ENCODE results near the gene SERPINB6.
"Not testable (repeated sequence)": the region's sequence is repeated elsewhere in the genome, so short reads cannot be mapped to it uniquely, and the experiment has no call there.

Gene SERPINB6

GRCh38 chr6:2953098-2953497 is 18.3 kb downstream of the SERPINB6 start:
- DNase-seq, result no peak

- no peak for DNase-seq
These were observed 18.7 kb downstream of the SERPINB6 start for GRCh38 chr6:2952557-2953095.

- no peak for DNase-seq
These were observed 19.6 kb downstream of the SERPINB6 start for GRCh38 chr6:2951728-2952127.

DNA sequence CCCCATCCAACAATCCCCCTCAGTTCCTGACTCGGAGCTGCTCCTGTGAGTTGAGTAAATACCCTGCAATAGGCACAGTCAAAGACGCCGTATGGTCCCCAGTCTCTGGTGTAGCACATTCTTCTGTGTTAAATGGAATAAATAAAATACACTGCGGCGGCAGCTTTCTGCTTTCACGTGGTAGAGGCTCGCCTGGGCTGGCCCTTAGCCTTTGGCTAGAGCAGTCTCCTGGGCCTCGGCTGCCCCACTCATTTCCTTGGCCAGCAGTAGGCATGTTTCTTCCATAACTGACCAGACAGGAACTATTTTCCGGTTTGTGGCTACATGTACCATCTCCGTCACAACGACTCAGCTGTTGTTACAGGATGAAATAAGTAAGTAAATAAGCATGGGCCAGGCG is 20.7 kb downstream of the SERPINB6 start:
- no peak for DNase-seq

DNA sequence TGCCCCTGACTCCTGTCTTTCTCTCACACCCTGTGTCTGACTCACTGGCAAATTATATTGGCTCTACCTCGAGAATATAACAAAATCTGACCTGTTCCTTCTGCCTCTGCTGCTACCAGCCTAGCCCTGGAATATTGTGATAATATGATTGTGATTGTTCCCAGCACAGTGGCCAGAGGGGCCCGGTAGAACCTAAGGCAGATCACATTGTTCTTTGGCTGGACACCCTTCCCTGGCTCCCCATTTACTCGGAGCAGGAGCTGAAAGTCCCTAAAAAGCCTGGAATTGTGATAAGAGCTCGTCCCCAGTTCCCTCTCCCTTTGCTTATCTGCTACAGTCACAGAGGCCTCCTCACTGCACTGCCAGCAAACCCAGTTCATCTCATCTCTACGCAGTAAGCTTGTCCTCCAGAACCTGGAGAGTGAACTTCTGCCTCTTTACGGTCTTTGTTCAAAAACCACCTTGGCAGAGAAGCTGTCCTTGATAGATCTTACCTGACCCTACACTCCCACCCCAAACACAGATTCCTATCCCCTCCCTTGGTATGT is 21.8 kb downstream of the SERPINB6 start:
- DNase-seq, result no peak

DNA sequence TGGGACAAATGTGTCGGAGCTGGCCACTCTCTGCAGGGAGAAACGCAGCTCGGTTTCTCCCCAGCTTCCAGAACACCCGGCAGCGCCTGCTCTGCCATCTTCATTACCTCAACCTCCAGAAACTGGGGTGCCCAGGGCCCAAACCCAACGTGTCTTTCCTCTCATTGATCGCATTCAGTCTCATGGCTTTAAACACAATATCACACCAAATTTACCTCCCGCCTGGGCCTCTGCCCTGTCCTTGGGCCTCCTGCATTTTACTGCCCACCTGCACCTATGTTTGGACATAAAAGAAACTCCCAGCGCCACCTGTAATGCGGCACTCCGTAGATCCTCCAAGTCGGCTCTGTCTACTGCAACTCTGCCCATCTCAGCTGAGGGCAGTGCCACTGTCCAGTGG is 22.2 kb downstream of the SERPINB6 start:
- no peak for DNase-seq

DNA sequence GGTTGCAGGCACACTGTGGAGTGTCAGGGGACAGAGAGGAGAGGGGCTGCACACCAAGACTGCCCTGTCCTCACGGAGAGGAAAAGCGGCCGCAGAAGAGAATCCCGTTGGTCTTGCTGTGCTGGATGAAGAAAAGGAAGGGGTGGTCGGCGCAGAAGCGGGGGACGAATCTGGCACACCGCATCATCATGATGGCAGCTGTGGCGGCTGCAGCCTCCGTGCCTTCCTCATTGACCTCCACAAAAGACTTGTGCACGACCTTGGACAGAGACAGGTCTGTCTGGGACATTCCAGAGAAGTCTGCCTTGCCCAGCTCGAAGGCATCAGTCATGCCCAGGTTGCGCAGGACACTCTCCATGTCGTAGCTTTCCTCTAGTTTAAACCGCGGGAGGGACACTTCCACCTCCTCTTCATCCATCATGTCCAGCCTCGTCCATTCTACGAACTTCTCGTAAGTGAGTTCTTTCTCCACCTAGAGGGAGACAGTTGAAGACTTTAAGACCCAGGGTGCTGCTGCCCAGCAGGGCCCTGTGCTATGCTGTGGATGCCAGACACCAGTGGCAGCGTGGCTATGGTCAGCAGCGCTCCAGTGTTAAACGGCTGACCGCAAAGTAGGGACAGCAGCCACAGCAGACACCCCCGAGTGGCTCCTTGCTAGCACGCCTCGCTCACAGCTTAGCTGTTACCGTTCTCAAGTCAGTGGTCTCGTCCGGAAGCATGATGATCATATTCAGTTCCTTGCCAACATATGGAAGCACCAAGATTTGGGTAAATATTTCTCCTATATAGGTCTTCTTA is 22.9 kb downstream of the SERPINB6 start:
- DNase-seq, result no peak

- DNase-seq, result no peak
These were observed 23.9 kb downstream of the SERPINB6 start for GRCh38 chr6:2947445-2947844.

DNA sequence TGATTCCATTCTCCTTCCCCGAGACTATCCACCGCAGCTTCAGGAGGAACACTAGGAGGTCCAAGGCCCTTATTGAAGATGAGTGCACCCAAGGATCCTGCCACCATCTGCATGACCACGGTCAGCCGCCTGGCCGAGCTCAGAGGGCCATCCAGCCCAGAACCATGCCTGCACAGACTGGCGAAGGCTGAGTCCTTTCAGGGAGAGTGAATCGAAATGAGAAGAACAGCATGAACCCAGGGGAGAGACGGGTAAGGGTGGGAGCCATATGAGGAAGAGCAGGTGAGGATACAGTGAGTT is 26.3 kb downstream of the SERPINB6 start:
- DNase-seq, result no peak

DNA sequence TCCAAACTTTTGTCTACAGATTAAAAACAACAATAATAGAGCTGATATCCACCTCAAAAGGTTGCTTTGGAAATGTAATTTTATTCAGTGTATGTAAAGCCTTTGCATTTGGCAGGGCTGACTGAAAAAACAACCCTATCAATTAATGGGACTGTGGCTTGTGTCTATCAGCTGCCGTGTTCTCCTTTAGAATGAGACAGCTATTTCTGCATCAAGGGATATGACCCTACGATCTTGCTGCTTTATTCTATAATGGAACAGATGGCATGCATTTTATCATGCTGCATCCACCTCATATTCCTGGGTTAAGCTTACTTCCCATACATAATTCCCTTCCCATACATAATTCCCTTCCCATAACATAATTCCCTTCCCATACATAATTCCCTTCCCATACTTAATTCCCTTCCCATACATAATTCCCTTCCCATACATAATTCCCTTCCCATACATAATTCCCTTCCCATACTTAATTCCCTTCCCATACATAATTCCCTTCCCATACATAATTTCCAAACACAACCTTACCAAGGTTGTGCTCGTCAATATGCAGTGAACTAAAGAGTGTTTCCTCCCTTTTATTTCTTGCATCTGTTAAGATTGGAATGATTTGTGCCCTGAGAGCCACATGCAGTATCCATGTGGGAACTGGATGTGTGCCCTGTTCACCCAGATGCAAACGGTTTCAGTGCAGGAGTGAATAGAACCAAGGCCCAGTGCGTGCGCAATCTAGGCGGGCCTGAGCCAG is 26.8 kb downstream of the SERPINB6 start:
- no peak for DNase-seq

DNA sequence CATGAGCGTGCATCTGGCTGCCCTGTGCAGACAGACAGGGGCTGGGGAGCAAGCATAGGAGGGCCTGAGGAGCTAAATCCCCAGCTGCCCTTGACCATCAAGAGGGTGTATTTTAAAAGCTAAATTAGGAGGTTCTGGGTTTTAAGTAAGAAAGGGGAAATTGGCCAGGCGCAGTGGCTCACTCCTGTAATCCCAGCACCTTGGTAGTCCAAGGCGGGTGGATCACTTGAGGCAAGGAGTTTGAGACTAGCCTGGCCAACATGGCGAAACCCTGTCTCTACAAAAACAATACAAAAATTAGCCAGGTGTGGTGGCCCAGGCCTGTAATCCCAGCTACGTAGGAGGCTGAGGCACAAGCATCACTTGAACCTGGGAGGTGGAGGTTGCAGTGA is 27.8 kb downstream of the SERPINB6 start:
- no peak for DNase-seq

DNA sequence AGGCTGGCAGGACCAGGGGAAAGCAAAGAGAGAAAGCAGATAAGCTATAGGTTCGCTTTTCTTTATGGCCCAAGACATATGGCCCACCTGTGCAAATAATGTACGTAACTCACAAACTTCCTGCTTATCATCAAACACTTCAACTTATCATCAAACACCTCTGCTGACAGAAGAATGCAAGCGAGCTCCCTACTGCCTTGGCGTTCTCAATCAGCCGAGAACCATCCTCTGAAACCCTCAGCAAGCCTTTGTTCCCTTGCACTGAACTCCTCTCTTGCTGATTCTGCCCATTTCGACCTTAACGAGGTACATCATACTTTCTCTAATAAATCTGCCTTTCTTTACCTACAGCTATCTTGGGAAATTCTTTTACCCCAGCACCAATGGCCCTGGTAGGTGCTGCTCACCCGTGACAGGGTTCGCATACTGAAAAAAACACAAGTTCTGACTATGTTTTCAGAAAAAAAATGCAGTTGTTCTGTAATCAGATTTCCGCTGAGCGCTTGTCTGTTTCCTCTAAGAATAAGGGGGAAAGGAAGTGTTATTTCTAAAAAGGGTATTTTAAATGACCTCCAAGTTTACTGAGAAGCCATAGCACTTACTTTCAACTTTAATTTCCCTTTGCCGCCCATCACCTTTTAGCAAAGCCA is 28.3 kb downstream of the SERPINB6 start:
- no peak for DNase-seq

DNA sequence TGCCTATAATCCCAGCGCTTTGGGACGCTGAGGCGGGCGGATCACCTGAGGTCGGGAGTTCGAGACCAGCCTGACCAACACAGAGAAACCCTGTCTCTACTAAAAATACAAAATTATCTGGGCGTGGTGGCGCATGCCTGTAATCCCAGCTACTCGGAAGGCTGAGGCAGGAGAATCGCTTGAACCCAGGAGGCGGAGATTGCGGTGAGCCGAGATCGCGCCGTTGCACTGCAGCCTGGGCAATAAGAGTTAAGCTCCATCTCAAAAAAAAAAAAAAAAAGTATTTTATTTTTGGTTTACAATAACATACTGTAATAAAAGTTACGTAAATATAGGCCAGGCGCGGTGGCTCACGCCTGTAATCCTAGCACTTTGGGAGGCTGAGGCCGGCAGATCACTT is 29.3 kb downstream of the SERPINB6 start:
- DNase-seq, result not testable (repeated sequence)

- DNase-seq, result no peak
These were observed 30.5 kb downstream of the SERPINB6 start for GRCh38 chr6:2940851-2941250.

DNA sequence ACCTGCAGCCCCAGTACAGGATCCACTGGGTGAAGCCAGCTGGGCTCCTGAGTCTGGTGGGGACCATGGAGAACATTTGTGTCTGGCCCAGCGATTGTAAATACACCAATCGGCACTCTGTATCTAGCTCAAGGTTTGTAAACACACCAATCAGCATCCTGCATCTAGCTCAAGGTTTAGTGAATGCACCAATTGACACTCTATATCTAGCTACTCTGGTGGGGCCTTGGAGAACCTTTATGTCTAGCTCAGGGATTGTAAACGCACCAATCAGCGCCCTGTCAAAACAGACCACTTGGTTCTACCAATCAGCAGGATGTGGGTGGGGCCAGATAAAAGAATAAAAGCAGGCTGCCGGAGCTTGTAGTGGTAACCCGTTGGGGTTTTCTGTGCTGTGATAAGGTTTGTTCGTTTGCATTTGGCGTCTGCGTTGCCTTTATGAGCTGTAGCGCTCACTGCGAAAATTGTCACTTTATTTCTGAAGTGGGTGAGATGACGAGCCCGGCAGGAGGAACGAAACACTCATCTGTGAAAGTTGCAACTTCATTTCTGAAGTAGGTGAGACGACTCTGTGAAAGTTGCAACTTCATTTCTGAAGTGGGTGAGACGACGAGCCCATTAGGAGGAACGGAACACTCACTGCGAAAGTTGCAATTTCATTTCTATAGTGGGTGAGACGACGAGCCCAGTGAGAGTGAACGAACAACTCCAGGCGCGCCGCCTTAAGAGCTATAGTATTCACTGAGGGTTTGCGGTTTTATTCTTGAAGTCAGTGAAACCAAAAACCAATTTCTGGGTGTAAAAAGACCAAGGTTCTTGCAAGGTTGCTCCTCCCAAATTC is 31.1 kb downstream of the SERPINB6 start:
- no peak for DNase-seq

GRCh38 chr6:2939315-2940009 is 31.9 kb downstream of the SERPINB6 start:
- DNase-seq, result no peak

- no peak for DNase-seq
These were observed 32.7 kb downstream of the SERPINB6 start for GRCh38 chr6:2938632-2939083.

GRCh38 chr6:2938004-2938631 is 33.2 kb downstream of the SERPINB6 start:
- DNase-seq, result no peak

DNA sequence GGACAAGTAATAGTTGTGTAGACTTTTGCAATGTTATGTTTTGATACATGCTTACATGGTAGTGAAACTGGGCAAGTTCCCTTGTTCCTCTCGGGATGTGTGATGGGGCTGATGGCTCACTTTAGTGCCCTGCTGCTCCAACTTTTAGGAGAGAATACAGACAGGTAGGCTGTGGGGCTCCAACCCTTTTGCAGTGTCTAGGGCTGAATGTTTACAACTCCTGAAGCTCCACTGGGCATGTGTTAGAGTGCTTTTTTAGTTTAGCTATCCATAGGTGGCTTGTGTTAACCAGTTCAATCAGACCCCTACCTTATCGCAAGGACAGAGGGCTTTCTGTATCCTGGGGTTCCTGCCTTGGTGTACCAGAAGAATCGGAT is 33.8 kb downstream of the SERPINB6 start:
- DNase-seq, result no peak

GRCh38 chr6:2935566-2936291 is 35.6 kb downstream of the SERPINB6 start:
- no peak for DNase-seq

DNA sequence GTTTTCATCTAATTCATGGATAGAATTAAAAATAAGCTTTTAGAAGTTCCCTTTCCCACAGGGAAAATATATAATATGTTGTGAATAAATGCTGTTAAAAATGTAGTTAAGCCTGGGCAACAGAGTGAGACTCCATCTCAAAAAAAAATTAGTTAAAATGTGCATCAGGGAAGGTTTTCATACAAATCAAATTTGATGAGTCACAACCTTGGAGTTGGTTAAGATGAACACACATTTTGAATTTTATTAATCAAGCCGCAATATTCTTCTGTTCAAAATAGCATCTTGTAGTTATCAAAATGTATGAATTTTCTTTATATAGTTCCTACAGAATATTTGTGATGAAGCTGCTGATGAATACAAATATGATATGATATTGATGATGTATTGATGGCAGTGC is 37.3 kb downstream of the SERPINB6 start:
- DNase-seq, result no peak

Measured in NCI-H1436 treated with DMSO at 0.1 percent for 48 hours (cell line).